Neural progenitor cell (in vitro differentiated cells): ENCODE measurements around the gene MAD2L1. TPM values are rescaled to one million over a fixed set of nuclear protein-coding genes. Genes with fewer than 3 reads are reported as not detected.
A peak's percentile ranks its signal among the peaks of the same experiment; 100 is the strongest.

Experiments used
- DNase-seq: peaks from one replicate; pipeline ENCODE4 v3.0.0-alpha.2; 2016; ENCODE audit warnings: low spot score
- H2AFZ ChIP-seq: fragments of 200-600 bp; sonication (generic); replicated peaks from 2 replicates; pipeline ENCODE4 v1.6.1; 2016; ENCODE audit warnings: antibody characterized with exemption
- H3F3A ChIP-seq: fragments of 200-600 bp; sonication (generic); 2 replicates; pipeline ENCODE4 v1.6.1; 2016; ENCODE audit warnings: antibody characterized with exemption, low read depth
- H3K27ac ChIP-seq: fragments of 200-600 bp; sonication (generic); 2 replicates; pipeline ENCODE4 v1.5.1; 2016; ENCODE audit warnings: mild to moderate bottlenecking
- H3K27me3 ChIP-seq: fragments of 200-600 bp; sonication (generic); 2 replicates; pipeline ENCODE4 v1.6.1; 2016; ENCODE audit warnings: mild to moderate bottlenecking, moderate library complexity
- H3K36me3 ChIP-seq: fragments of 200-600 bp; sonication (generic); 2 replicates; pipeline ENCODE4 v1.5.1; 2016
- H3K4me1 ChIP-seq: fragments of 200-600 bp; sonication (generic); 2 replicates; pipeline ENCODE4 v1.6.1; 2016; ENCODE audit warnings: mixed run types
- H3K4me2 ChIP-seq: fragments of 200-600 bp; sonication (generic); 2 replicates; pipeline ENCODE4 v1.6.1; 2016
- H3K4me3 ChIP-seq: fragments of 200-600 bp; sonication (generic); 2 replicates; pipeline ENCODE4 v1.5.1; 2016
- H3K79me2 ChIP-seq: fragments of 200-600 bp; sonication (generic); 2 replicates; pipeline ENCODE4 v1.6.1; 2016; ENCODE audit warnings: low read depth
- H3K9ac ChIP-seq: fragments of 200-600 bp; sonication (generic); 2 replicates; pipeline ENCODE4 v1.6.1; 2016
- H3K9me3 ChIP-seq: fragments of 200-600 bp; sonication (generic); 2 replicates; pipeline ENCODE4 v1.5.1; 2016; ENCODE audit warnings: low read depth
- H4K20me1 ChIP-seq: fragments of 200-600 bp; sonication (generic); 2 replicates; pipeline ENCODE4 v1.6.1; 2016; ENCODE audit warnings: low read depth
- H3K27ac Mint-ChIP-seq: 3 replicates; pipeline ENCODE4 v1.8.0; 2021; ENCODE audit warnings: mixed read lengths
- H3K27me3 Mint-ChIP-seq: 2 replicates; pipeline ENCODE4 v1.8.0; 2022; ENCODE audit warnings: low read depth, mild to moderate bottlenecking, inconsistent platforms, moderate library complexity, mixed read lengths; ENCODE audit not compliant: insufficient read depth
- H3K36me3 Mint-ChIP-seq: 3 replicates; pipeline ENCODE4 v1.8.0; 2021; ENCODE audit warnings: mixed read lengths
- H3K4me1 Mint-ChIP-seq: 3 replicates; pipeline ENCODE4 v1.8.0; 2021; ENCODE audit warnings: mixed read lengths
- H3K4me3 Mint-ChIP-seq: 3 replicates; pipeline ENCODE4 v1.8.0; 2021; ENCODE audit warnings: mild to moderate bottlenecking, moderate library complexity, mixed read lengths
- H3K9me3 Mint-ChIP-seq: 3 replicates; pipeline ENCODE4 v1.8.0; 2020; ENCODE audit warnings: mixed read lengths
- EZH2 ChIP-seq: fragments of 200-600 bp; sonication (generic); IDR thresholded peaks from 2 replicates; pipeline ENCODE4 v1.6.1; 2017; ENCODE audit warnings: antibody characterized with exemption, mild to moderate bottlenecking, moderate library complexity
- EZH2phosphoT487 ChIP-seq: fragments of 200-600 bp; sonication (generic); IDR thresholded peaks from 2 replicates; pipeline ENCODE4 v1.6.1; 2017; ENCODE audit warnings: antibody characterized with exemption
- total RNA-seq: library from RNA; depleted of rRNA; stranded (reverse); fragments of >200 nt; gene quantifications from 2 replicates; pipeline ENCODE4 v1.2.3, GENCODE V29; 2015; ENCODE audit warnings: low replicate concordance
- TF ChIP-seq, protein P1 (sequence below): fragments of 200-600 bp; sonication (generic); IDR thresholded peaks from 2 replicates; pipeline ENCODE4 v1.5.1; 2017; ENCODE audit warnings: antibody characterized with exemption, mild to moderate bottlenecking

The MAD2L1 gene
- 139 and 190 TPM in 2 replicates for total RNA-seq

DNA sequence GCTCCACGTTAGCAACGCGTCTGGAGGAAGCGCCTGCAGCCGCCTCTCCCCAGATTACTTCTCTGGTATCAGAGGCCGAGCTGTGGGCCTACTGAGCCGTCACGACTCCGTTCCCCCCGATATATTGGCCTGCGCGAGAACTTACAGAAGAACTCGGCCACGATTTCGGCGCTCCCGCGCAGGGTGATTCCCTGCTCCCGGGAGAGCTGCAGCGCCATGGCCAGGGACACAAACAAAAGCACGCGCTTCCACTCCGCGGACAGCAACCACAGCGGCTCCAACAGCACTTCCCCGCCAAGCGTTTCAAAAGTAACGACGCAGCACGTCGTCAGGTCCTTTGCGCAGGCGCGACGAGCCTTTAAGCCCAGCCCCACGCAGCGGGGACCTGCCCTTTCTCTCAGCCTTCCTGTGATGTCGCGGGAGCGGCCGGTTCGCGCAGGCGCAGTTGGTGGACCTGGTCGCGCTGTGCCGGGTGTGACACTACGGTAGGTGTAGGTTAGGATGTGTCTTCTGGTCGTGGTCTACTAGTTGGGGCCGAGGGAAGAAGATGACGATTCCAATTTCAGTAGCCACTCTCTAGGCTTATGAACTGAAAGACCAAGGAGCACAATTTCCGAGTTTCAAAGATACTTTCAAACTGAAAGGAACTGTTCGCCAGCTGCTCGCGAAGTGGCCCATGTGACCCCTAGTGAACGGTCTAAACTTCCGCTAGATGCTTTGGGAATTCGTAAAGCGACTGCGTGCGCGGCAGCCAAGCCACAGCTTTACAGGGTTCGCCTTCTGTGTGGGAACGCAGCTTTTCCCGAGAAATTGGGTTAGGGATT, at the start of gene MAD2L1:
MAD2L1 (minus strand) TSS at position 332 of the 824 bp plus-strand sequence; CDS start at position 218, 114 bp downstream.
- H3K36me3 ChIP-seq, result peaks cover 6% of the 10 kb centered on the region
- H3K4me3 ChIP-seq, result peak within 1 kb of the TSS; percentile 79
- peak within 1 kb of the TSS; percentile 91 for H3K27ac ChIP-seq
- H3K4me1 Mint-ChIP-seq, result peaks cover 51% of the 10 kb centered on the region
- peak within 1 kb of the TSS; percentile 96 for H3K4me2 ChIP-seq
- H4K20me1 ChIP-seq, result peaks cover 34% of the 10 kb centered on the region
- peak within 1 kb of the TSS; percentile 95 for H3K27ac Mint-ChIP-seq
- peaks cover 16% of the 10 kb centered on the region for H3K36me3 Mint-ChIP-seq
- peaks cover 22% of the 10 kb centered on the region for H3F3A ChIP-seq
- peak within 1 kb of the TSS; percentile 99 for H3K4me3 Mint-ChIP-seq
- TF ChIP-seq EZH2 (no peak), EZH2phosphoT487 (no peak)
- TF ChIP-seq, protein P1, sequence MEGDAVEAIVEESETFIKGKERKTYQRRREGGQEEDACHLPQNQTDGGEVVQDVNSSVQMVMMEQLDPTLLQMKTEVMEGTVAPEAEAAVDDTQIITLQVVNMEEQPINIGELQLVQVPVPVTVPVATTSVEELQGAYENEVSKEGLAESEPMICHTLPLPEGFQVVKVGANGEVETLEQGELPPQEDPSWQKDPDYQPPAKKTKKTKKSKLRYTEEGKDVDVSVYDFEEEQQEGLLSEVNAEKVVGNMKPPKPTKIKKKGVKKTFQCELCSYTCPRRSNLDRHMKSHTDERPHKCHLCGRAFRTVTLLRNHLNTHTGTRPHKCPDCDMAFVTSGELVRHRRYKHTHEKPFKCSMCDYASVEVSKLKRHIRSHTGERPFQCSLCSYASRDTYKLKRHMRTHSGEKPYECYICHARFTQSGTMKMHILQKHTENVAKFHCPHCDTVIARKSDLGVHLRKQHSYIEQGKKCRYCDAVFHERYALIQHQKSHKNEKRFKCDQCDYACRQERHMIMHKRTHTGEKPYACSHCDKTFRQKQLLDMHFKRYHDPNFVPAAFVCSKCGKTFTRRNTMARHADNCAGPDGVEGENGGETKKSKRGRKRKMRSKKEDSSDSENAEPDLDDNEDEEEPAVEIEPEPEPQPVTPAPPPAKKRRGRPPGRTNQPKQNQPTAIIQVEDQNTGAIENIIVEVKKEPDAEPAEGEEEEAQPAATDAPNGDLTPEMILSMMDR, result no peak
- H3K9ac ChIP-seq, result peak within 1 kb of the TSS; percentile 83
- H3K27me3 ChIP-seq, result no peaks in the 10 kb centered on the region
- H2AFZ ChIP-seq, result peak within 1 kb of the TSS; percentile 90
- H3K9me3 ChIP-seq, result no peaks in the 10 kb centered on the region
- H3K4me1 ChIP-seq, result peaks cover 36% of the 10 kb centered on the region
- peak; percentile 99 for DNase-seq
- H3K9me3 Mint-ChIP-seq, result no peaks in the 10 kb centered on the region
- H3K79me2 ChIP-seq, result peaks cover 70% of the 10 kb centered on the region
- peaks cover 2% of the 10 kb centered on the region for H3K27me3 Mint-ChIP-seq

DNA sequence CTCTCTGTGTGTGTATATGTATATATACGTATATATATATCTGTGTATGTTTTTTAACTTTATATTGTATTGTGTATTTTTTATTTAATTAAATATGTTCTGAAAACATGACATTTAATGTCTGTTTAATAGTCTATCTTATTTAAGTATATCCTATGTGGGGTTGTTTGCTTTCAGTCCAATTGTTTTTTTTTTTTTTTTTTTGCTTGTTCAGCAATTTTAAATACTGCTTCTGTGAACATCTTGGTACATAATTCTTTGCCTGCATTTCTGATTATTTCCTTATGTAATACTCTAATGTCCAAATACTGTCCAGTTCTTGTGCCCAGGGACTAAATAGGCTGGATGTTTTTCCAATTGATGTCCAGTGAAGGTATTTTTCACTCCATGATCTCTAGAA, 45.1 kb upstream of the MAD2L1 start:
- H3K4me3 ChIP-seq, result no peak overlapping the region
- H3K4me2 ChIP-seq, result no peak overlapping the region
- no peak for DNase-seq
- Mint-ChIP-seq H3K4me1 (no peaks in the 10 kb centered on the region), H3K9me3 (peaks cover 1% of the 10 kb centered on the region), H3K4me3 (no peak overlapping the region), H3K27ac (no peak overlapping the region), H3K27me3 (no peaks in the 10 kb centered on the region), H3K36me3 (peaks cover 1% of the 10 kb centered on the region)
- H3F3A ChIP-seq, result no peaks in the 10 kb centered on the region
- H4K20me1 ChIP-seq, result no peaks in the 10 kb centered on the region
- no peaks in the 10 kb centered on the region for H3K27me3 ChIP-seq
- H3K79me2 ChIP-seq, result no peaks in the 10 kb centered on the region
- H3K36me3 ChIP-seq, result no peaks in the 10 kb centered on the region
- no peaks in the 10 kb centered on the region for H3K4me1 ChIP-seq
- no peaks in the 10 kb centered on the region for H3K9me3 ChIP-seq
- no peak overlapping the region for H3K9ac ChIP-seq
- no peak overlapping the region for H3K27ac ChIP-seq
- TF ChIP-seq EZH2 (no peak), EZH2phosphoT487 (no peak)
- TF ChIP-seq, protein P1, result no peak
- no peak overlapping the region for H2AFZ ChIP-seq

DNA sequence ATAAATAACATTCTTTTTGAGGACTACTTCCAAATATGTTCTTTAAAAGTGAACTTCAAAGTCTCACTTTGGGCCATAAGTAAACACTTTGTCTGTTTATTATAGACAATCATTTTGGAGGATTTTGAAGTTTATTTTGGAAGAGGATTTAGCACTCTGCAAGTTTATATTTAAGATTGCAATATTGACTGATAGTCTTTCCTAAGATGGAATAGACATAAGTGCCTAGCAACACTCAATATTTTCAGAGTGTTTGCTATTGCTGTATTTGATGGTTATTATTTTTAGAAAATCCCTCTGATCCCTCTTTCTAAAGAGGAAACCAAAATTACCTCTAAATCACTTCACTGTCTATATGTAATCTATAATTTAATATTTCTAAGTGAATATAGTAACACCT, 42.8 kb upstream of the MAD2L1 start:
- H4K20me1 ChIP-seq, result no peaks in the 10 kb centered on the region
- no peak for DNase-seq
- H3K36me3 Mint-ChIP-seq, result no peaks in the 10 kb centered on the region
- H3K4me3 ChIP-seq, result no peak overlapping the region
- TF ChIP-seq EZH2, result no peak
- no peak for TF ChIP-seq EZH2phosphoT487
- TF ChIP-seq, protein P1, result no peak
- no peaks in the 10 kb centered on the region for H3K36me3 ChIP-seq
- no peaks in the 10 kb centered on the region for H3K4me1 Mint-ChIP-seq
- H3F3A ChIP-seq, result no peaks in the 10 kb centered on the region
- H3K27me3 Mint-ChIP-seq, result no peaks in the 10 kb centered on the region
- no peak overlapping the region for H3K4me2 ChIP-seq
- no peak overlapping the region for H3K27ac ChIP-seq
- H3K4me3 Mint-ChIP-seq, result no peak overlapping the region
- no peaks in the 10 kb centered on the region for H3K9me3 Mint-ChIP-seq
- H2AFZ ChIP-seq, result no peak overlapping the region
- H3K4me1 ChIP-seq, result no peaks in the 10 kb centered on the region
- no peaks in the 10 kb centered on the region for H3K79me2 ChIP-seq
- H3K27ac Mint-ChIP-seq, result no peak overlapping the region
- H3K27me3 ChIP-seq, result no peaks in the 10 kb centered on the region
- H3K9me3 ChIP-seq, result no peaks in the 10 kb centered on the region
- no peak overlapping the region for H3K9ac ChIP-seq
